OCI-LY3 (cell line): ENCODE results near the gene DNAH14.

Experiments
- H2AFZ ChIP-seq: fragments of 200-600, 300-600 bp; shearing (Covaris generic); 2 replicates; pipeline ENCODE4 v1.6.0; 2014; ENCODE audit warnings: antibody characterized with exemption, low read depth, low read length
- H3K27ac ChIP-seq: fragments of 200-600, 300-600 bp; sonication (generic); 2 replicates; pipeline ENCODE4 v1.5.1; 2014; ENCODE audit warnings: mild to moderate bottlenecking, low read length, moderate library complexity, mixed read lengths
- H3K27me3 ChIP-seq: fragments of 200-600, 300-600 bp; sonication (generic); 2 replicates; pipeline ENCODE4 v1.6.1; 2014; ENCODE audit warnings: low read depth, low read length, mixed read lengths
- H3K36me3 ChIP-seq: fragments of 200-600, 300-600 bp; sonication (generic); replicated peaks from 2 replicates; pipeline ENCODE3; 2014; ENCODE audit warnings: low read depth, low read length, mixed read lengths
- H3K4me1 ChIP-seq: fragments of 300-600, 200-600 bp; sonication (generic); 2 replicates; pipeline ENCODE4 v1.6.1; 2014; ENCODE audit warnings: low read length, mixed read lengths
- H3K4me2 ChIP-seq: fragments of 200-600, 300-600 bp; sonication (generic); 2 replicates; pipeline ENCODE4 v1.6.1; 2014; ENCODE audit warnings: low read length, mixed read lengths
- H3K4me3 ChIP-seq: fragments of 300-600, 200-600 bp; sonication (generic); 2 replicates; pipeline ENCODE4 v1.5.1; 2014; ENCODE audit warnings: antibody characterized with exemption, mild to moderate bottlenecking, low read length, moderate library complexity
- H3K79me2 ChIP-seq: fragments of 300-600, 200-600 bp; shearing (Covaris generic); 2 replicates; pipeline ENCODE4 v1.6.1; 2014; ENCODE audit warnings: mild to moderate bottlenecking, low read length, mixed read lengths
- H3K9ac ChIP-seq: fragments of 300-600, 200-600 bp; shearing (Covaris generic); 2 replicates; pipeline ENCODE4 v1.6.0; 2014; ENCODE audit warnings: mild to moderate bottlenecking, low read length, moderate library complexity
- H3K9me3 ChIP-seq: fragments of 200-600, 300-600 bp; shearing (Covaris generic); 2 replicates; pipeline ENCODE4 v1.6.1; 2014; ENCODE audit warnings: low read length, mixed read lengths; ENCODE audit not compliant: insufficient read depth
- H4K20me1 ChIP-seq: fragments of 200-600, 300-600 bp; sonication (generic); 2 replicates; pipeline ENCODE4 v1.6.1; 2016; ENCODE audit warnings: low read length, mixed read lengths; ENCODE audit not compliant: insufficient read depth
- CTCF ChIP-seq: fragments of 200-600, 300-600 bp; sonication (generic); IDR thresholded peaks from 2 replicates; pipeline ENCODE4 v1.5.1; 2014; ENCODE audit warnings: antibody characterized with exemption, low read length, low read depth
- EZH2phosphoT487 ChIP-seq: fragments of 200-600 bp; shearing (Covaris generic); IDR thresholded peaks from 2 replicates; pipeline ENCODE4 v1.6.1; 2018; ENCODE audit warnings: antibody characterized with exemption, mixed run types, low read depth

Gene DNAH14

GRCh38 chr1:225338545-225338944 is 409.1 kb downstream of the DNAH14 start:
- Histone ChIP-seq H3K27ac (no peak overlapping the region), H3K79me2 (no peaks in the 10 kb centered on the region), H3K9me3 (no peaks in the 10 kb centered on the region), H3K4me1 (no peaks in the 10 kb centered on the region), H3K4me2 (no peak overlapping the region), H3K9ac (no peak overlapping the region), H3K4me3 (no peak overlapping the region), H3K36me3 (no peaks in the 10 kb centered on the region), H3K27me3 (no peaks in the 10 kb centered on the region), H4K20me1 (no peaks in the 10 kb centered on the region), H2AFZ (no peak overlapping the region)
- TF ChIP-seq CTCF (no peak), EZH2phosphoT487 (no peak)

GRCh38 chr1:225341642-225342041 is 412.2 kb downstream of the DNAH14 start:
- no peak for TF ChIP-seq EZH2phosphoT487
- no peak for TF ChIP-seq CTCF
- Histone ChIP-seq H3K36me3 (no peaks in the 10 kb centered on the region), H3K9ac (no peak overlapping the region), H3K4me1 (no peaks in the 10 kb centered on the region), H3K9me3 (no peaks in the 10 kb centered on the region), H4K20me1 (no peaks in the 10 kb centered on the region), H3K4me3 (no peak overlapping the region), H2AFZ (no peak overlapping the region), H3K79me2 (no peaks in the 10 kb centered on the region), H3K4me2 (no peak overlapping the region), H3K27ac (no peak overlapping the region), H3K27me3 (no peaks in the 10 kb centered on the region)

GRCh38 chr1:225342695-225343094 is 413.2 kb downstream of the DNAH14 start:
- no peak overlapping the region for H2AFZ ChIP-seq
- H3K36me3 ChIP-seq, result no peaks in the 10 kb centered on the region
- H3K4me2 ChIP-seq, result no peak overlapping the region
- H3K27ac ChIP-seq, result no peak overlapping the region
- no peaks in the 10 kb centered on the region for H3K4me1 ChIP-seq
- TF ChIP-seq CTCF, result no peak
- TF ChIP-seq EZH2phosphoT487, result no peak
- H3K27me3 ChIP-seq, result no peaks in the 10 kb centered on the region
- no peaks in the 10 kb centered on the region for H3K79me2 ChIP-seq
- H4K20me1 ChIP-seq, result no peaks in the 10 kb centered on the region
- H3K9me3 ChIP-seq, result no peaks in the 10 kb centered on the region
- no peak overlapping the region for H3K4me3 ChIP-seq
- H3K9ac ChIP-seq, result no peak overlapping the region

GRCh38 chr1:225343618-225344017 is 414.1 kb downstream of the DNAH14 start:
- Histone ChIP-seq H3K79me2 (no peaks in the 10 kb centered on the region), H2AFZ (no peak overlapping the region), H3K9ac (no peak overlapping the region), H3K4me3 (no peak overlapping the region), H3K27ac (no peak overlapping the region), H3K36me3 (no peaks in the 10 kb centered on the region), H3K4me1 (no peaks in the 10 kb centered on the region), H3K4me2 (no peak overlapping the region), H3K27me3 (no peaks in the 10 kb centered on the region), H3K9me3 (no peaks in the 10 kb centered on the region), H4K20me1 (no peaks in the 10 kb centered on the region)
- peak; percentile 61 for TF ChIP-seq CTCF
- no peak for TF ChIP-seq EZH2phosphoT487
